Measurements from ENCODE around the gene PEMT. TPM values are rescaled to one million over a fixed set of nuclear protein-coding genes. Genes with fewer than 3 reads are reported as not detected.

The PEMT gene
- polyA plus RNA-seq, 2 of the 4 experiments (the other 2 are of a cell fraction) = 47.5 to 47.8 TPM

- no peak for ATAC-seq
- CTCF ChIA-PET = interaction anchor here (0.8 to 8.9 kb wide), 16 partner anchors 10 to 256 kb away, joined by 3 to 76 read pairs (median 6); partner anchors contain the start of genes PEMT and RASD1
- TF ChIP-seq NR3C1 (IDR thresholded peaks at IDR 0.05) (no peak), FOSL2 (IDR thresholded peaks at IDR 0.05) (no peak), FOSL2 (CRISPR knock-in tag; IDR thresholded peaks at IDR 0.05) (0 out of 2 replicates have a peak, but pooled peaks have one; percentile 17), KDM1A (IDR thresholded peaks at IDR 0.05; ENCODE audit: low read depth) (peak; percentile 70; the same call in 1 of the 2 replicates)
- TF ChIP-seq, protein P1, sequence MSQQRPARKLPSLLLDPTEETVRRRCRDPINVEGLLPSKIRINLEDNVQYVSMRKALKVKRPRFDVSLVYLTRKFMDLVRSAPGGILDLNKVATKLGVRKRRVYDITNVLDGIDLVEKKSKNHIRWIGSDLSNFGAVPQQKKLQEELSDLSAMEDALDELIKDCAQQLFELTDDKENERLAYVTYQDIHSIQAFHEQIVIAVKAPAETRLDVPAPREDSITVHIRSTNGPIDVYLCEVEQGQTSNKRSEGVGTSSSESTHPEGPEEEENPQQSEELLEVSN (IDR thresholded peaks at IDR 0.05; ENCODE audit: borderline replicate concordance, low read depth) = no peak
- no peak for FAIRE-seq
- H3K4me3 ChIP-seq = no peak overlapping the region
- no peak overlapping the region for H3K27ac ChIP-seq
- WGBS (ENCODE audit: missing lambda C conversion rate) = 71% methylated on average over 9 of the region's 9 CpGs
- no peak overlapping the region for H3K4me2 ChIP-seq
- POLR2A ChIA-PET = interaction anchor here (0.6 kb wide), 1 partner anchor 1223 kb away, joined by 5 read pairs; no protein-coding TSS in a partner anchor
- H3K9me3 ChIP-seq = 0 out of 3 replicates have a peak, but pooled peaks cover 3% of the 10 kb centered on the region
- H3K4me1 ChIP-seq = no peaks in the 10 kb centered on the region
- DNase-seq (ENCODE audit: low read depth in 1 of 2, low spot score in 1 of 2) = no peak
Observed at GRCh38 chr17:17612085-17613022, 20.8 kb upstream of the PEMT start.

- no peak overlapping the region for H3K4me2 ChIP-seq
- peak in 1 of 2 experiments; percentile 62; a peak in 3 of 6 replicates for ATAC-seq
- no peaks in the 10 kb centered on the region for H3K4me1 ChIP-seq
- ChIA-PET CTCF (interaction anchor here (0.7 to 2.9 kb wide), 6 partner anchors 13 to 254 kb away, joined by 3 to 15 read pairs (median 6); no protein-coding TSS in a partner anchor), POLR2A (no interaction called here)
- 0 out of 3 replicates have a peak, but pooled peaks cover 1% of the 10 kb centered on the region for H3K9me3 ChIP-seq
- no peak for FAIRE-seq
- TF ChIP-seq RAD21 (conservative IDR thresholded peaks at IDR 0.05 in 1 of 2, IDR thresholded peaks at IDR 0.05 in 1 of 2) = no peak
- no peak for TF ChIP-seq KDM5A (IDR thresholded peaks at IDR 0.05)
- no peak for TF ChIP-seq POLR2A (IDR thresholded peaks at IDR 0.05; ENCODE audit: low read length)
- peak; percentile 70 for TF ChIP-seq USF2 (IDR thresholded peaks at IDR 0.05)
- no peak for TF ChIP-seq EP300 (IDR thresholded peaks at IDR 0.05)
- DNase-seq (ENCODE audit: low read depth in 1 of 2, low spot score in 1 of 2) = peak in 1 of 2 experiments; percentile 51
- WGBS (ENCODE audit: missing lambda C conversion rate) = 95% methylated on average over 4 of the region's 4 CpGs
- H3K4me3 ChIP-seq = no peak overlapping the region
- H3K27ac ChIP-seq = no peak overlapping the region
Observed at GRCh38 chr17:17609121-17609520, 17.6 kb upstream of the PEMT start.

GRCh38 chr17:17606416-17607000 is 15.0 kb upstream of the PEMT start:
- ChIA-PET CTCF (interaction anchor here (0.7 to 1.3 kb wide), 6 partner anchors 9 to 252 kb away, joined by 3 to 7 read pairs (median 3); no protein-coding TSS in a partner anchor), POLR2A (no interaction called here)
- Histone ChIP-seq H3K27ac (no peak overlapping the region), H3K4me2 (no peak overlapping the region), H3K4me3 (no peak overlapping the region), H3K9me3 (no peaks in the 10 kb centered on the region), H3K4me1 (no peaks in the 10 kb centered on the region)
- ATAC-seq (no peak), FAIRE-seq (no peak), DNase-seq (ENCODE audit: low read depth in 1 of 2, low spot score in 1 of 2) (no peak)
- WGBS (ENCODE audit: missing lambda C conversion rate) = 67% methylated on average over 7 of the region's 7 CpGs
- TF ChIP-seq USF2 (IDR thresholded peaks at IDR 0.05) (no peak), RNF2 (IDR thresholded peaks at IDR 0.05; ENCODE audit: borderline replicate concordance, low read depth) (no peak), KDM1A (IDR thresholded peaks at IDR 0.05; ENCODE audit: low read depth) (no peak), RFX5 (IDR thresholded peaks at IDR 0.05) (no peak), TFCP2L1 (CRISPR knock-in tag; IDR thresholded peaks at IDR 0.05) (no peak), POLR2AphosphoS2 (conservative IDR thresholded peaks at IDR 0.05; ENCODE audit: low read length) (no peak), ESRRA (IDR thresholded peaks at IDR 0.05; ENCODE audit: borderline replicate concordance, low read length) (no peak), BHLHE40 (IDR thresholded peaks at IDR 0.05; ENCODE audit: low read depth, low read length) (no peak), CHD4 (IDR thresholded peaks at IDR 0.05; ENCODE audit: borderline replicate concordance) (no peak), ZFP36 (IDR thresholded peaks at IDR 0.05; ENCODE audit: borderline replicate concordance, partially characterized antibody) (no peak), HMGXB4 (CRISPR knock-in tag; IDR thresholded peaks at IDR 0.05; ENCODE audit: borderline replicate concordance) (no peak), HOXB13 (CRISPR knock-in tag; IDR thresholded peaks at IDR 0.05; ENCODE audit: low read depth) (no peak), HES2 (IDR thresholded peaks at IDR 0.05) (no peak), JUN (IDR thresholded peaks at IDR 0.05) (no peak), JUNB (IDR thresholded peaks at IDR 0.05) (no peak), MYC (IDR thresholded peaks at IDR 0.05; ENCODE audit: borderline replicate concordance, low read length) (no peak)
